ENCODE data around the gene LRMDA.
"Not testable (repeated sequence)": the region's sequence is repeated elsewhere in the genome, so short reads cannot be mapped to it uniquely, and the experiment has no call there.

LRMDA gene

DNA sequence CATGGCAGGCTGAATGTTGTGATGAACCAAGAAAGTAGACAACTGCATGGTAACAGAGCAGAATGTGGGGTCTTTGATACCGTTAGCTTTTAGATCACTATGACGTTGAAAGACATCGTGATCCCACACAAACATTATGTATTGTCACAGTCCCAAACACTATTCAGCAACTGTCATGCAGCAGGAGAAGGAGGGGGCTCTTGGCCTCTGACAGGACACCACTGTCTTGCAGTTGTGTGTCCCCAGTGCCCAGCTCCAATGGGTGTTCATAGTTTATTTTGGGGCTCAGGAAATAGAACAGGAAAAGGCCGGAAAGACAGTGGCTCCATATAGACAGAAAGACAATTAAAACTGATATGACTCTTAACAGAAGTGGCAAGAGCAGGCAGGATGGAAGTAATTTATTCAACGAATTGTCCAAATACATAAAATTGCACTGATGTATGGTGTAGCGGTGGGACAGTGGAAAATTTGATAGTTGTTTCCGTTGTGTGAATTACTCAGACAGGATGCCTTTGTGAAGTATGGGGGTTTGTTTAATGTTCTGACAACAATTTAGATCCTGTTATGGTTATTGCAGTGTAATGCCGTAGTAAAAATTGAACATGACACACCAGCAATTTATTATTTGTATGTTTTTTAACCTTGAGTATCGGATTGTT, 292.0 kb downstream of the LRMDA start:
- DNase-seq, result no peak

- DNase-seq, result no peak
Observed at GRCh38 chr10:75724047-75724446, 292.6 kb downstream of the LRMDA start.

DNA sequence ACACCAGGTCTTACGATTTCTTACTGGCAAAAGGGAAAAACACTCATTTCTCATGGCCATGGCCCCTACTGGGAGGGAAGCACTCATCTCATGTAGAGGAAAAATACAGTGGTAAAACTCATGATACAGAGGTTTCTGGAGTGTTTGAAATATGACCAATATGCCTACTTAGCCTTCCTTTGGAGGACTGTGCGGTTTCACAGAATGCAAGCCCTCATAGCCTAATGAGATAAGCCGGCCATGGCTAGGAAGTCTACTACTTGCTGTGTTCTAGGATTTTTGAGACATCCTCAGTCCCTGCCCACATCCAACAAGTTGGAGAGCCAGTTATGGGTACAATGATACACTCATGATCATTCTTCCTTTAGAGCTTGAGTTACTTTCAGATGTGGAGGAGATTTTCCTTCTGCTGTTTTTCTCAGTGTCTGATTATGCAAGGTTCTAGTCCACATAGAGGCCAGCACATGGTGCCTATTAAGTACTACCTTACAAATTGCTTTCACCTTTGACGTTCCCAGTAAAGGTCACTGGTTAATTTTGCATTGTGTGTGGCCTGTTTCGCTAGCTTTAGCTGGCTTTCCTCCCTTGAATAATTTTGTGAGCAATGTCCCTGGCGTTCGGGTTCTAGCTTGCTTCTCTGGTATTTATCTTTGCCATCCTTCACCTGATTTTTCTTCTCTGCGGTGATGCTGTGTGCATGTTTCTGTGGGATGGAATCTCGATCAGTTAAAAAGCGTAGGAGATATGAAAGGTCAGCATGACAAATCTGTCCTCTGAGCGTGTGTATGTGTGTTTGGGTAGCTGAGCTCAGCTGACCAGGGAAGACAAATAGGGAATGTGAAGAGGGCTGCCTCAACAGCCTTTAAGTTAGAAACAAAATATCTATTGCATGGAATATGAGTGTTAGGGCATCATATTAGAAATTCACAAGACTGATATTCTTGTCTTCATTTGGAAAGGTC, 295.4 kb downstream of the LRMDA start:
- no peak for DNase-seq

DNA sequence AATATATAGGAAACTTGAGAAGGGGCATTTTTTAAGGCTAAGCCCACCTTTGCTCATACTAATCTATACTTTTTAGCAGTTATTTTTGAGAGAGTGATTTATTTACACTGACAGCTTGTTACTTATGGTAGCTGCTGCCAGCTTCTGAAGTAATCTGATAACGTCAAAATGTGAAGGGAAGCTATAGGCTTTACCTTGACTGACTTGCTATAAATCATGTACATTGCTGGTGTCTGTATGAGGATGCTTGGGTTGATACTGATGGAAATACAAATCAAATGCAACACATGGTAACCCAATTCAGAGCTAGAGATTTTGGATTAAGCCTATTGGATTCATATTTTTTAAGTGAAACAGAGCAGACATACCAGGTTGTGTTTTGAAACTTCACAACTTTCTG, 299.4 kb downstream of the LRMDA start:
- no peak for DNase-seq

DNA sequence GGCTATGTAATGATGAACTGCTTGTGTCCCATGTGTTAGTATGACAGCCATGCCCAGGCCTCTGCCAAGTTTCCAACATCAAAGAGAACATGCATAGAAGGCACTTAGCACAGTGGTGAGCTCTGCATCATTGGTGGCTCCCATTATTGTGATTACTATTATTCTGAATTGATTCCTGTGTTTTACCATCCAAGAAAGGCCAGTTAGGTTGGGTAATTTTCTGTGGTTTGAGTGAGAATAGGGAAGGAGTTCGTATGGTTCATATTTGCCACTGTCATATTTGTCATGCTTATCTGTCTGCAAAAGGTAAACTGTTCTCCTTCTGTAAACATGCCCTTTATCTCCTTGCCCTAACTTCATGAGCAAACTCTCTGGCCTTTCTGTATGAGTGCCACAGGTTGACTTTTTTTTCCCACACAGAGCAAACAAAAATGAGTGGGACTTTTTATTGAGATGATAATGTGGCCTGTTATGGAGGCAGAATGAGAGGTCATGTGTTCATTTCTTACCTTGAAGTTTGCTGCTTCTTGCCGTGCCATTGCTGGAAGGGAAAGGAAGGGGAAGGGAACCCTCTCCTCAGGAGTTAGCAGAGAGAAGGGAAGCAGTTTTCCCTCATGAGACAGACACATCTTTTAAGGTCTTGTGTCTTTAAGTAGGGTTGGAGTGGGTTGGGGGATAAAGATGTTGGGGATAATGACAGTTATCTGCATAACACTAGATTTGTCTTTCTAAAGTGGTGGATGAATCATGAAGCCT, 301.9 kb downstream of the LRMDA start:
- no peak for DNase-seq

GRCh38 chr10:75736151-75736640, 304.8 kb downstream of the LRMDA start:
- DNase-seq, result no peak

DNA sequence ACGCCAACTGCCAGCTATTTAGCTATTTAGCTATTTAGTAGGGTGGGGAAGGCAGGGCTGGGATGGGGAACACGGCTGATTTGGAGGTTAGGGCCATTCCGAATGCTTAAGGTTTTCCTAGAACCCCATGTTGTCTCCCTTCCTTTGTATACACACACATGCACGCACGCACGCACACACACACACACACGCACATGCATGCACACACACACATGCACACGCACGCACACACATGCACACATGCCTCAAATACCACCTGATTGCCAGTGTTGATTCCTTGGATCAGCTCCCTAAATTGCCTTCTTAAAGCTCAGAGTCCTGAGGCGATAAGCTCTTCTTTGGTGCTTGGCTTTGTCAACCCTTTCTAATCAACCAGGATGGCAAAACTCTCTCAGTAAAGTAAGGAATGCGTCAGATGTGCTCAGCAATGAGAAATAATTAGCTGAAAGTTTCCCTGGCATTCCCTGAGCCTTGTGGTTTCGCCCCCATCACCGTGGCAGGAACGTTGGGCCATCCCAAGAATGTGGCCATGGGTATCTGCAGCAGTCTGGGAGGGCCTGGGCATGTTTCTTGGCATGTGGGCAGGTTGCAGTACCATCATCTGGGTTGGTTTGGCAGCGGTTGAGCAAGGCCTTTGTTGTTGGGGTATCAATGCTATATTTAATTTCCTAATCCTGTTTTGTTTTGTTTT, 305.6 kb downstream of the LRMDA start:
- no peak for DNase-seq

GRCh38 chr10:75737580-75737949, 306.1 kb downstream of the LRMDA start:
- no peak for DNase-seq

- no peak for DNase-seq
Observed at GRCh38 chr10:75738924-75739323, 307.5 kb downstream of the LRMDA start.

DNA sequence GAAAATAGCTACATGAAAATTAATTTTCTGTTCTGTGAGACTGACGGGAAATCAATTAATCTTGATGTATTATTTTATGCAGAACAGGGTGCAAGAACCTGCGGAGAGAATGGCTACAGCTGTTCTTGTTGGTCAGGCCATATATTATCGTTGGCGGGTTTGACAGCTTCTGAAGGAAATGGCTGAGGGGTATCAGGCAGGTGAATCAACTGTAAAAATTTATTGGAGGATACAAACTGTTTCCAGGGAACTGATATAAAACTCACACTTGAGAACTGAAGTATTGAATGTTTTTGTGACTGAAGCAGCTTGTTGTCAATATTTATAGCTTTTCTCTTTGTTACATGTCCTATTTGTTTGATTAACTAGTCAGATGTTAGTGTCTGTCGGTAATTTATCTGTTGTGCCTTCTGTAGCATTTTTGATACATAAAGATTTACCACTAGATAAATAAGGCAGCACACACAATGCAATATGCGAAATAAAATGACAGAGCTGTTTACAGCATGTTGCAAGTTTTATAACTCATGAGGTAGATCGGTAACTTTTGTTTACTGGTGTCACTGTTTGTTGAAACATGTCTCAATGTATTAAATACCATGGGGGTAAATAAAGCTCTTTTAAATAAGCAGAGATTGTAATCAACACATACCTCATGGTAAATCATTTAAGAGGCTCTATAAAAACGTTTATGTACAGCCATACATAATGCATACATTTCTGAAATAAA, 308.2 kb downstream of the LRMDA start:
- DNase-seq, result no peak

DNA sequence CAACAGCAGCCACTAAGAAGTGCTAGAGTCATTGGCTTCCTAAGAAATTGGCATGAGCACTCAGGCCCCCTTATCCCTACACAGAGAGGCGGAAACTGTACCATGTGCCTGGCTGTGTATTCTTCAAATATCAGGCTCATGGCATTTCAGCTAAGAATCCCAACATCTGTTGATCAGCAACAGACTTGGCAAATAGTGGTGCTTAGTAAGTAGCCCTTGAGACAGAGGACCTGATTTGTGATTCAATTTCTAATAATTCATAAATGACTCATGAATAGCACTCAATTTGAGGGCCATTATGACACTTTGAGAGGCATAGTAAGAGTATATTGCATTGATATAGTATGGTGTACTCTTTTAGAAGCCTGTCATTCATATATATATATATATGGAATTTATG, 309.1 kb downstream of the LRMDA start:
- DNase-seq, result no peak

- no peak for DNase-seq
Observed at GRCh38 chr10:75742355-75742754, 310.9 kb downstream of the LRMDA start.

DNA sequence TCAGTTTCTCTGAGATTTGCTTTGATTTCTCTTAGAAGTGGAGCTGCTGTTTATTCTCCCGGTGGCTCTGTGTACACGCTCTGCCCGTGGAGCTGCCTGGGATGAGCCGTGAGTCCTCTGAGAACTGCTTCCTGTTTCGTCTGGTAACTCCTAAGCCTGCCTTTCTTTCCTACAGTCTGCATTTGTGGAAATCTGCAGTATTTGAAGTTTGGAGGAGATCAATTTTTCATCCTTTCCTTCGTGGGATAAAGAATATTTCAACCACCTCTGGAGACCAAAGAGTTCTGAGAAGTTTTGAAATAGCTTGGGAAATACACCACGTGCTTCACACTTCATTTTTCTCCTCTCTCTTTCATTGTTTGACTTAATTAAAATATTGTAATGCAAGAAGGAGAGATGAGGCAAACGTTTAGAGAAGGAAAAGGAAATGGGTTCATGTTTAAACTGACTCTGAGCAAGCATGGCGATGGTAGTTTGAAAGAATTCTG, 311.9 kb downstream of the LRMDA start:
- no peak for DNase-seq

DNA sequence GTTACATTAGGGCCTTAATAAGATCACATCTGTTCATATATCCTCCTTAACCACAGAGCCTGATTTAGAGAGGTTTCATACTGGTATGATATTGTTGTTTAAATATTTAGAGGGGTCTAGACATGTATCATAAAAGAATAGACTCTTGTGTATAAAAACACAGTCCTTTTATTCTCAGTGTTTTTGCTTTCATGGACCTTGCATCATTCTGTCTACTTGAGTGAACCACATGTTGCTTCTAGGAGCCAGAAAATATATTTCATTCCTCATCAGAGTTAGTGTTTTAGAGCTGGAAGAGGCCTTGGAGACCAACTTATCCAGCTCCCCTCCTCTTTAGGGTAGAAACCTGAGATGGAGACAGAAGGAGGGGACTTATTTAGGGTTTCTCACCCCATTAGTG, 312.8 kb downstream of the LRMDA start:
- no peak for DNase-seq

- DNase-seq, result no peak
Observed at GRCh38 chr10:75746356-75746755, 314.9 kb downstream of the LRMDA start.

- not testable (repeated sequence) for DNase-seq
Observed at GRCh38 chr10:75750093-75750875, 318.9 kb downstream of the LRMDA start.

GRCh38 chr10:75751232-75751631, 319.8 kb downstream of the LRMDA start:
- DNase-seq, result no peak

GRCh38 chr10:75753621-75754020, 322.2 kb downstream of the LRMDA start:
- no peak for DNase-seq

DNA sequence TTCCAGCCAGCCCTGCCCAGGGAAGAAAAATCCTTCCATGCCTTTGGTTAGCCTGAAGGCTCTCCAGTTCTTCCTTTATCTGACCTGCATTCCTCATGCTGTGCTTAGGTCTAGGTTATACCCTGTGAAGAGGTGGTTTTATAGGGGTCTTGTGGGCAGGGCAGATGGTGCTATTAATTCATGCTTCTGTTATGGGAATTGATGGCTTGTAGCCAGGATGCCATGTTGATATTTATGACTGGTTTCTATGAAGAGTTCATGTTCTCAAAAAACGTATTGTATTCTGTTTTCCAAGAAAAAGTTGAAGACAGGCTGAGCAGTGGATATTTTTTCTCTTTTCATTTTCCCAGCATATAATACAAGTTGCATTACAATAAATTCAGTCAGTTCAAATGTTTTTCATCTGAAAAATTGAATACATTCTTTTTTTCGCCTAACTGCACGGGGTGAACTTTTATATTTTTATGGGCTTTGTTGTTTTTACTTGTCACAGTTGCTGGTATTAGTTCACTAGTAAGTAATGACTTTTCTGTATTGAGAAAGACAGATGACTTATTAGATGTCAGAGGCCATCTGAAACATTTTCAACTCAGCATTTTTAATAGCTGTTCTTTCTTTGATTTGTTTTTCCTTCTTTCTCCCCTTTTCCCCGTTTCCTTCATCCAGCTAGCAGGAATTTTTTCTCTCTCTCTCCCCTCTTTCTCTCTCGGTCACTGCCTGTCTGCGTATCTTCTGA, 322.8 kb downstream of the LRMDA start:
- no peak for DNase-seq

- no peak for DNase-seq
Observed at GRCh38 chr10:75755528-75755927, 324.1 kb downstream of the LRMDA start.

All from activated CD4-positive, alpha-beta T cell treated with anti-CD3 and anti-CD28 coated beads for 1 hour (primary cell).